HepG2 (cell line): ENCODE results near the gene PLEKHG4. TPM values are rescaled to one million over a fixed set of nuclear protein-coding genes. Genes with fewer than 3 reads are reported as not detected.

Experiments used
- ATAC-seq: fragments of 200-7000 bp; cut with Tn5 transposase; 3 replicates; pipeline ENCODE4 v1.9.1; 2020; ENCODE audit warnings: mild to moderate bottlenecking, moderate library complexity
- BruUV-seq: library from RNA; stranded (reverse); fragments of 400-500 nt; replicated peaks from 2 replicates; lab custom pipeline; 2021; lab: Mats Ljungman, UMichigan
- CTCF ChIA-PET: fragments of 300-600 bp; formaldehyde crosslinking; extraction: SDS; loops from one replicate; lab custom pipeline; 2021; ENCODE audit warnings: low total read pairs, inconsistent platforms, low intra/inter-chr PET ratio; lab: Yijun Ruan, JAX
- POLR2A ChIA-PET: fragments of 350-600 bp; sonication (Branson Sonifier 250); formaldehyde crosslinking; loops from one replicate; lab custom pipeline; 2020; ENCODE audit warnings: antibody characterized with exemption, inconsistent platforms; lab: Yijun Ruan, JAX
- DNase-seq: peaks from one replicate; pipeline ENCODE4 v3.0.0-alpha.2; 2015; ENCODE audit warnings: low spot score
- FAIRE-seq: peaks from 3 replicates; lab custom pipeline; 2011; peaks lifted over from hg19 to GRCh38; lab: Jason Lieb, UNC
- H2AFZ ChIP-seq: one replicate; pipeline ENCODE4 v1.6.1; 2011; ENCODE audit warnings: low read length, inconsistent platforms
- H3K27ac ChIP-seq: fragments of 300-600 bp; 3 replicates; pipeline ENCODE4 v1.8.0; 2011; ENCODE audit warnings: mixed run types, mild to moderate bottlenecking, mixed read lengths, low read length, inconsistent platforms; ENCODE audit not compliant: insufficient read depth; ENCODE audit errors: extremely low read length
- H3K27me3 ChIP-seq, 2 experiments: fragments of 200-600 bp in 1 of 2; 2 replicates in 1 of 2; 3 replicates in 1 of 2; pipeline versions ENCODE4 v1.6.0 to v1.8.0; 2011; ENCODE audit warnings: low read length in 2 of 2, mild to moderate bottlenecking in 2 of 2, moderate library complexity in 2 of 2, inconsistent platforms in 1 of 2; ENCODE audit not compliant: insufficient read depth in 2 of 2, control insufficient read depth in 1 of 2
- H3K36me3 ChIP-seq, 2 experiments: fragments of 200-600 bp in 1 of 2; replicated peaks in 1 of 2; 2 replicates in 1 of 2; 3 replicates in 1 of 2; pipeline versions ENCODE4 v1.5.1 to v1.8.0; 2011; ENCODE audit warnings: low read length in 2 of 2, inconsistent platforms in 1 of 2; ENCODE audit not compliant: insufficient read depth in 2 of 2, control insufficient read depth in 1 of 2
- H3K4me1 ChIP-seq: 2 replicates; pipeline ENCODE4 v1.5.1; 2012; ENCODE audit warnings: low read length, inconsistent platforms; ENCODE audit not compliant: insufficient read depth
- H3K4me2 ChIP-seq: 2 replicates; pipeline ENCODE4 v1.6.0; 2011; ENCODE audit warnings: low read depth, low read length, inconsistent platforms
- H3K4me3 ChIP-seq, 3 experiments: fragments of 200-600 bp in 1 of 3; sonication (generic), shearing (Covaris generic) in 1 of 3; replicated peaks in 1 of 3; 2 replicates each; pipeline ENCODE4 v1.5.1; 2011 to 2016; ENCODE audit warnings: low read length in 3 of 3, inconsistent platforms in 2 of 3, low read depth in 2 of 3, mild to moderate bottlenecking in 2 of 3, control low read depth in 1 of 3, mixed read lengths in 1 of 3; ENCODE audit not compliant: insufficient read depth in 1 of 3
- H3K79me2 ChIP-seq: one replicate; pipeline ENCODE4 v1.6.1; 2011; ENCODE audit warnings: low read length, inconsistent platforms; ENCODE audit not compliant: insufficient read depth
- H3K9ac ChIP-seq: 2 replicates; pipeline ENCODE4 v1.6.0; 2011; ENCODE audit warnings: mild to moderate bottlenecking, low read depth, low read length, inconsistent platforms; ENCODE audit not compliant: insufficient read depth
- H3K9me3 ChIP-seq: 2 replicates; pipeline ENCODE4 v1.5.1; 2012; ENCODE audit warnings: mild to moderate bottlenecking, low read length
- H4K20me1 ChIP-seq: 2 replicates; pipeline ENCODE4 v1.6.0; 2011; ENCODE audit warnings: inconsistent platforms, mild to moderate bottlenecking, low read length, moderate library complexity; ENCODE audit not compliant: insufficient read depth
- ISL2 ChIP-seq: sonication (generic); formaldehyde crosslinking; IDR thresholded peaks from 2 replicates; pipeline ENCODE4 v1.5.0; 2020; ENCODE audit warnings: missing genetic modification reagents
- MAFF ChIP-seq: IDR thresholded peaks from 2 replicates; pipeline ENCODE4 v1.6.1; 2011; ENCODE audit warnings: low read depth, low read length, improper control_type of control experiment
- NFRKB ChIP-seq: fragments of 450-650 bp; IDR thresholded peaks from 2 replicates; pipeline ENCODE4 v1.6.1; 2017
- NR2F1 ChIP-seq, 2 experiments: fragments of 450-650 bp in 1 of 2; formaldehyde crosslinking in 1 of 2; IDR thresholded peaks; 2 replicates each; pipeline versions ENCODE4 v1.5.0 to v1.6.1; 2016 to 2020; ENCODE audit warnings: mild to moderate bottlenecking in 1 of 2, missing compliant biosample characterization in 1 of 2, missing genetic modification reagents in 1 of 2, moderate library complexity in 1 of 2
- NRL ChIP-seq: sonication (generic); formaldehyde crosslinking; IDR thresholded peaks from 2 replicates; pipeline ENCODE4 v1.5.0; 2020; ENCODE audit warnings: missing genetic modification reagents, mild to moderate bottlenecking, moderate library complexity, borderline replicate concordance
- PITX1 ChIP-seq: sonication (generic); formaldehyde crosslinking; IDR thresholded peaks from 2 replicates; pipeline ENCODE4 v1.5.1; 2020; ENCODE audit warnings: mild to moderate bottlenecking, missing genetic modification reagents
- RXRA ChIP-seq: sonication (generic); formaldehyde crosslinking; IDR thresholded peaks from 2 replicates; pipeline ENCODE4 v1.5.1; 2020; ENCODE audit warnings: missing genetic modification reagents
- TBP ChIP-seq: sonication (generic); formaldehyde crosslinking; IDR thresholded peaks from 2 replicates; pipeline ENCODE4 v1.5.0; 2020; ENCODE audit warnings: missing genetic modification reagents
- ZEB1 ChIP-seq: IDR thresholded peaks from 2 replicates; pipeline ENCODE4 v1.6.1; 2012; ENCODE audit warnings: mild to moderate bottlenecking, low read depth, inconsistent platforms; ENCODE audit not compliant: insufficient replicate concordance
- ZFY ChIP-seq: sonication (generic); formaldehyde crosslinking; IDR thresholded peaks from 2 replicates; pipeline ENCODE4 v1.4.0; 2020; ENCODE audit warnings: missing genetic modification reagents
- ZMAT3 ChIP-seq: sonication (generic); formaldehyde crosslinking; conservative IDR thresholded peaks from 2 replicates; pipeline ENCODE4 v1.7.0; 2021; ENCODE audit warnings: missing genetic modification reagents
- ZNF264 ChIP-seq: sonication (generic); formaldehyde crosslinking; IDR thresholded peaks from 2 replicates; pipeline ENCODE4 v1.4.0; 2020; ENCODE audit warnings: missing genetic modification reagents
- ZNF512 ChIP-seq: sonication (generic); formaldehyde crosslinking; IDR thresholded peaks from 2 replicates; pipeline ENCODE4 v1.4.0; 2020; ENCODE audit warnings: mild to moderate bottlenecking, missing genetic modification reagents
- WGBS: methylation state at CpG from one replicate; pipeline ENCODE4 v1.1.6; 2017; ENCODE audit warnings: low lambda C conversion rate; 5-methylcytosine and 5-hydroxymethylcytosine counted together
- in situ Hi-C: cut with HindIII; loops from 2 replicates; pipeline ENCODE4 v1.10.0; 2017; ENCODE audit warnings: low pct_unique_long_range_greater_than_20kb; ENCODE audit not compliant: extremely low pct_ligation_motif_present
- intact Hi-C: fragments of 100-400 bp; cut with micrococcal nuclease; formaldehyde crosslinking; loops from one replicate; pipeline ENCODE4 v1.10.0; 2022; ENCODE audit not compliant: unreplicated experiment
- polyA plus RNA-seq, 8 experiments: library from polyadenylated mRNA; depleted of rRNA in 3 of 8; stranded (reverse) in 7 of 8; unstranded in 1 of 8; fragments of >200 nt; fragmentation: Illumina TruSeq in 4 of 8; extraction: Trizol in 4 of 8; gene quantifications; 2 replicates each; pipeline versions ENCODE4 v1.2.1 to v1.2.3, GENCODE V29; 2011 to 2016; ENCODE audit warnings: low read depth in 4 of 8, missing spikeins in 1 of 8, mixed read lengths in 1 of 8; ENCODE audit not compliant: insufficient read depth in 1 of 8
- total RNA-seq, 5 experiments: library from RNA; depleted of rRNA; stranded (reverse); fragments of >200 nt; fragmentation: Illumina TruSeq; extraction: Trizol; gene quantifications; 2 replicates each; pipeline ENCODE4 v1.2.3, GENCODE V29; 2016; ENCODE audit warnings: low read depth in 1 of 5
- TF ChIP-seq, protein P1 (sequence below): sonication (generic); formaldehyde crosslinking; IDR thresholded peaks from 2 replicates; pipeline ENCODE4 v1.4.0; 2020; ENCODE audit warnings: missing genetic modification reagents

PLEKHG4 gene
- total and polyA plus RNA-seq, 2 of the 13 experiments (the other 11 are each of a cell fraction or from before 2014, with no cell fraction given): 7.1 to 13.6 TPM

- TF ChIP-seq TBP: no peak
Observed at GRCh38 chr16:67283826-67284555, 4.7 kb downstream of the PLEKHG4 start (continued).

- H3K4me2 ChIP-seq: no peak overlapping the region; the same call in 1 of the 2 replicates
- H3K9ac ChIP-seq: no peak overlapping the region
- ATAC-seq (peak; percentile 91), DNase-seq (peak; percentile 54), FAIRE-seq (peak; percentile 67)
- WGBS: 59% methylated on average over 24 of the region's 34 CpGs
- H2AFZ ChIP-seq: no peak overlapping the region
- no peaks in the 10 kb centered on the region for H4K20me1 ChIP-seq
- intact Hi-C loops (no loop called here), in situ Hi-C loops (no loop called here)
- no peak overlapping the region for H3K27ac ChIP-seq
- H3K36me3 ChIP-seq: no peaks in the 10 kb centered on the region
- no TSS peak for BruUV-seq
- H3K27me3 ChIP-seq: no peaks in the 10 kb centered on the region
- no peak overlapping the region for H3K4me3 ChIP-seq
- ChIA-PET POLR2A (interaction anchor here (1.0 to 1.6 kb wide), 3 partner anchors 11 to 24 kb away, joined by 3 to 5 read pairs (median 4); no protein-coding TSS in a partner anchor), CTCF (interaction anchor here (1.1 to 1.3 kb wide), 2 partner anchors 22 to 24 kb away, joined by 4 read pairs; no protein-coding TSS in a partner anchor)
- H3K4me1 ChIP-seq: peaks cover 1% of the 10 kb centered on the region
- H3K79me2 ChIP-seq: no peaks in the 10 kb centered on the region
- no peaks in the 10 kb centered on the region for H3K9me3 ChIP-seq
- TF ChIP-seq ZNF512 (no peak), ZEB1 (no peak), PITX1 (peak; percentile 35; the same call in 1 of the 2 replicates), ISL2 (CRISPR knock-in tag) (0 out of 2 replicates have a peak, but pooled peaks have one; percentile 10), RXRA (peak; percentile 83), ZMAT3 (CRISPR knock-in tag) (no peak), NFRKB (no peak), NRL (CRISPR knock-in tag) (no peak), NR2F1 (CRISPR knock-in tag; IDR thresholded peaks at IDR 0.05) (no peak), ZFY (peak; percentile 58; the same call in 1 of the 2 replicates), ZNF264 (CRISPR knock-in tag) (no peak), MAFF (no peak)
- TF ChIP-seq, protein P1, sequence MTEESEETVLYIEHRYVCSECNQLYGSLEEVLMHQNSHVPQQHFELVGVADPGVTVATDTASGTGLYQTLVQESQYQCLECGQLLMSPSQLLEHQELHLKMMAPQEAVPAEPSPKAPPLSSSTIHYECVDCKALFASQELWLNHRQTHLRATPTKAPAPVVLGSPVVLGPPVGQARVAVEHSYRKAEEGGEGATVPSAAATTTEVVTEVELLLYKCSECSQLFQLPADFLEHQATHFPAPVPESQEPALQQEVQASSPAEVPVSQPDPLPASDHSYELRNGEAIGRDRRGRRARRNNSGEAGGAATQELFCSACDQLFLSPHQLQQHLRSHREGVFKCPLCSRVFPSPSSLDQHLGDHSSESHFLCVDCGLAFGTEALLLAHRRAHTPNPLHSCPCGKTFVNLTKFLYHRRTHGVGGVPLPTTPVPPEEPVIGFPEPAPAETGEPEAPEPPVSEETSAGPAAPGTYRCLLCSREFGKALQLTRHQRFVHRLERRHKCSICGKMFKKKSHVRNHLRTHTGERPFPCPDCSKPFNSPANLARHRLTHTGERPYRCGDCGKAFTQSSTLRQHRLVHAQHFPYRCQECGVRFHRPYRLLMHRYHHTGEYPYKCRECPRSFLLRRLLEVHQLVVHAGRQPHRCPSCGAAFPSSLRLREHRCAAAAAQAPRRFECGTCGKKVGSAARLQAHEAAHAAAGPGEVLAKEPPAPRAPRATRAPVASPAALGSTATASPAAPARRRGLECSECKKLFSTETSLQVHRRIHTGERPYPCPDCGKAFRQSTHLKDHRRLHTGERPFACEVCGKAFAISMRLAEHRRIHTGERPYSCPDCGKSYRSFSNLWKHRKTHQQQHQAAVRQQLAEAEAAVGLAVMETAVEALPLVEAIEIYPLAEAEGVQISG (CRISPR knock-in tag): peak; percentile 55
Observed at GRCh38 chr16:67284699-67285646, 5.6 kb downstream of the PLEKHG4 start.
